ENCODE data around the gene ANKRD65. TPM values are rescaled to one million over a fixed set of nuclear protein-coding genes. Genes with fewer than 3 reads are reported as not detected.

Gene ANKRD65
- total RNA-seq, 4 donors from 2014 or later = 3.1 to 10.9 (median 6.2) TPM

DNA sequence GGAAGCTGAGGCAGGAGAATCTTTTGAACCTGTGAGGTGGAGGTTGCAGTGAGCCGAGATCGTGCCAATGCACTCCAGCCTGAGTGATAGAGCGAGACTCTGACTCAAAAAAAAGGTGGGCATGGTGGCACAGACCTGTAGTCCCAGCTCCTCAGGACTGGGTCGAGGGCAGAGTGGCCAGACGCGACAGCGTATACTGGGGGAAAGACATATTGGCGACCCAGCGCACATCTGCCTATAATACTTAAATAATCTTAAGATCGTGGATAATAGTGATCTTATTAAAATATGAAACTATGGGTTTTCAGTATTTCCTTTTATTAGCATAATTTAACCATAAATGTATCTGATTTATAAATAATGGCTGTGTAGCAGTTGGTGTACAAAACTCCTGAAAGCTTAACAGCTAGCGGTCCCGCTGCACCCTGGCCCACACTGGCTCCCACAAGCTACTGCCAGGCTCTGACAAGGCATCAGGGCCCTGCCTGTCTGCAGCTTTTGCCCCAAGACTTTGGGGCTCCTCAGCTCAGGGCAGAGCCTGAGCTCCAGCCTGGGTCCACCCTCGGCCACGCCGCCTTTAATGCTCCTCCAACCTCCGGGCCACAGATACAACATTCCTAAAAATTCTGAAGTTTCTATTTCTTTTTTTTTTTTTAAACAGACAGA is 43.4 kb downstream of the ANKRD65 start:
- DNase-seq (ENCODE audit: low spot score in 2 of 2) = no peak
- WGBS, 2 donors = 90 to 94% methylated on average over 16 of the region's 16 CpGs
- TF ChIP-seq, protein P1, sequence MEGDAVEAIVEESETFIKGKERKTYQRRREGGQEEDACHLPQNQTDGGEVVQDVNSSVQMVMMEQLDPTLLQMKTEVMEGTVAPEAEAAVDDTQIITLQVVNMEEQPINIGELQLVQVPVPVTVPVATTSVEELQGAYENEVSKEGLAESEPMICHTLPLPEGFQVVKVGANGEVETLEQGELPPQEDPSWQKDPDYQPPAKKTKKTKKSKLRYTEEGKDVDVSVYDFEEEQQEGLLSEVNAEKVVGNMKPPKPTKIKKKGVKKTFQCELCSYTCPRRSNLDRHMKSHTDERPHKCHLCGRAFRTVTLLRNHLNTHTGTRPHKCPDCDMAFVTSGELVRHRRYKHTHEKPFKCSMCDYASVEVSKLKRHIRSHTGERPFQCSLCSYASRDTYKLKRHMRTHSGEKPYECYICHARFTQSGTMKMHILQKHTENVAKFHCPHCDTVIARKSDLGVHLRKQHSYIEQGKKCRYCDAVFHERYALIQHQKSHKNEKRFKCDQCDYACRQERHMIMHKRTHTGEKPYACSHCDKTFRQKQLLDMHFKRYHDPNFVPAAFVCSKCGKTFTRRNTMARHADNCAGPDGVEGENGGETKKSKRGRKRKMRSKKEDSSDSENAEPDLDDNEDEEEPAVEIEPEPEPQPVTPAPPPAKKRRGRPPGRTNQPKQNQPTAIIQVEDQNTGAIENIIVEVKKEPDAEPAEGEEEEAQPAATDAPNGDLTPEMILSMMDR (IDR thresholded peaks at IDR 0.05) = no peak
- TF ChIP-seq POLR2A (IDR thresholded peaks at IDR 0.05) = no peak
- H3K4me3 ChIP-seq (ENCODE audit: low read depth, poor library complexity, severe bottlenecking) = no peak overlapping the region
- intact Hi-C loops (cut with DNase I; ENCODE audit: low total_unique reads) = no loop called here

DNA sequence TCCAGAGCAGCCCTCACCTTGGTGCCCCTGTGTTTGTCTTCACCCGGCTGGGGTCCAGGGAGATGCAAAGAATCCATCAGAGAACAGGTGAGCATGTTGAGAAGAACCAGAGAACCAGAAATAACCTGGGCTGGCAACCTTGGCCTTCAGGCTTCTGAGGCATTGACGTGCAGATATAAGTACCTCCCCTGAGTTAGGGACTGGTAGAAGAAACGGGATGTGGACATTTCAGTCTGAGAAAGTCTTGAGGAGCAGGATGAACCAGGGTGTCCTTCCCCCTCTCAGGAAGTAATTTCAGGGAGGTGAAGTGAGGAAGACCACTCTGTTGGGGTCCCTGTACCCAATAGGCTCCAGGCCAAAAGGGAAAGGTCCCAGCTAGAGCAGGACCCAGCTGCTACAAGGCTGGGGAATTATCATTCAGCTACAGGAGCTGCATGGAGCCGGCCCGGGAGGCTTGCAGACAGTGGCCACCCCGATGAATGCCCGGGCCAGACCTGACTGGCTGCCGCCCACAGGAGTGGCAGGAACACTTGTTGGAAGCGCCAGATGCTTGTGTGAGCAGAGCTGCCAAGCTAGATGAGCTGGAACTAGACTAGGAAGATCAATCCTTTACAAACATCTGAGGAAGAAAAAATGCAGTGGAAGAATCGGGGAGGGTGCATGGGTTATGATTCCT is 44.4 kb downstream of the ANKRD65 start:
- 73 to 83% methylated on average over 10 of the region's 10 CpGs for WGBS, 2 donors
- TF ChIP-seq, protein P1 (IDR thresholded peaks at IDR 0.05) = no peak
- no peak for TF ChIP-seq POLR2A (IDR thresholded peaks at IDR 0.05)
- DNase-seq (ENCODE audit: low spot score in 2 of 2) = no peak
- intact Hi-C loops (cut with DNase I; ENCODE audit: low total_unique reads) = no loop called here
- H3K4me3 ChIP-seq (ENCODE audit: low read depth, poor library complexity, severe bottlenecking) = no peak overlapping the region

DNA sequence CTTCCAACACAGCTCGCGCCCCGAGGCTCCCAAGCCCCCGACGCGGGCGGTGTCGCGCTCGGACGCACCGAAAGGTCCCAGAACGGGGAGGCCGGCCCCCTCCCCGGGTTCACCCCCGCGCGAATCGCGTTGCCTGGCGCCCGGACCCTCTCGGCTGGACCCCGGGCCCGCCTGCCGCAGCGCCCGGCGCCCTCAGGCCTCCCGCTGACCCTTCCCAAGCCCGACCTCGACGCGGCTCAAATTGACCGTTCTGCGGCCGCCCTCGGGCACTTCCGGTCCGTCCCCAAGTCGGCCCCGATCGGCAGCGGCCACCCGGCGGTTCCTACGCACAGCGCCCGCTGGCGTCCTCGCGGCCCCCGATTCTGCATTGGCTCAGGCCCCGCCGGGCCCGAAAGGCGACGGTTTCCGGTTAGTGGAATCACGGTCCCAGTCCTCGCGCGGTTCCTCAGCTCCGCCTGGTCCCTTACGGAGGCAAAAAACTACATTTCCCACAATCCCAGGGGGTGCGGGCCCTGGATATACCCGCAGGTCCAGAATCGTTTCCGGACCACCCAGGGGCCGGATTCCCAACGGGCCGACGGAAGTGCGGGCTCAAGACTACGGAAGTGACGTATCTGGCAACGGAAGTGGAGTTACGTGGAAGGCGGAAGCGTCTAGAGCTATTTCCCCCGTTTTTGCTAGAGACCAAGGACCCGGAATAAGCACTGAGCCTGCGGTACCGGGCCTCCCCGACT is 46.0 kb downstream of the ANKRD65 start, which contains the start of gene AURKAIP1:
TSS of gene AURKAIP1 (minus strand) at position 279 of the 734 bp plus-strand sequence. CDS start 451 bp downstream, outside the sequence.
- 0% methylated on average over 44 to 62 of the region's 85 CpGs for WGBS, 2 donors
- TF ChIP-seq POLR2A (IDR thresholded peaks at IDR 0.05) = no peak
- TF ChIP-seq, protein P1 (IDR thresholded peaks at IDR 0.05) = no peak
- H3K4me3 ChIP-seq (ENCODE audit: low read depth, poor library complexity, severe bottlenecking) = peak within 1 kb of the TSS; percentile 92
- intact Hi-C loops (cut with DNase I; ENCODE audit: low total_unique reads) = no loop called here
- DNase-seq (ENCODE audit: low spot score in 2 of 2) = peak; percentile 99

DNA sequence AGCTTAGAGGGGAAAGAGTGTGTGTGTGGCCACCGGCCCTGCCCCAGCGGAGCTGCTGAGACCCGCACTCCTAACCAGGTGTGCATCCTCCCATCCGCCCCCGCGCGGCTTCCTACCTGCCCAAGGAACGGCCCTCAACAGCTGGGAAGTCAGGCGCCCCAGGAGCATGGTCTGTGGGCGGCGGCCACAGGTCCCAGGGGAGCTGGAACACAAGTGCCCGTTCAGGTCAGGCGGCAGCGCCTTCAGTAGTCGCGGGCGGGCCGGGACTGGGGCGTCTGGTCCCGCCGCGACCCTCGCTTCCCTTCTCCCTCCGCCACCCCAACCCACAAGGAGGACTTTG is 46.5 kb downstream of the ANKRD65 start:
- DNase-seq (ENCODE audit: low spot score in 2 of 2) = no peak
- WGBS, 2 donors = 0 to 2% methylated on average over 16 to 18 of the region's 24 CpGs
- intact Hi-C loops (cut with DNase I; ENCODE audit: low total_unique reads) = no loop called here
- TF ChIP-seq POLR2A (IDR thresholded peaks at IDR 0.05) = no peak
- TF ChIP-seq, protein P1 (IDR thresholded peaks at IDR 0.05) = no peak
- peak overlapping the region; percentile 92 for H3K4me3 ChIP-seq (ENCODE audit: low read depth, poor library complexity, severe bottlenecking)

DNA sequence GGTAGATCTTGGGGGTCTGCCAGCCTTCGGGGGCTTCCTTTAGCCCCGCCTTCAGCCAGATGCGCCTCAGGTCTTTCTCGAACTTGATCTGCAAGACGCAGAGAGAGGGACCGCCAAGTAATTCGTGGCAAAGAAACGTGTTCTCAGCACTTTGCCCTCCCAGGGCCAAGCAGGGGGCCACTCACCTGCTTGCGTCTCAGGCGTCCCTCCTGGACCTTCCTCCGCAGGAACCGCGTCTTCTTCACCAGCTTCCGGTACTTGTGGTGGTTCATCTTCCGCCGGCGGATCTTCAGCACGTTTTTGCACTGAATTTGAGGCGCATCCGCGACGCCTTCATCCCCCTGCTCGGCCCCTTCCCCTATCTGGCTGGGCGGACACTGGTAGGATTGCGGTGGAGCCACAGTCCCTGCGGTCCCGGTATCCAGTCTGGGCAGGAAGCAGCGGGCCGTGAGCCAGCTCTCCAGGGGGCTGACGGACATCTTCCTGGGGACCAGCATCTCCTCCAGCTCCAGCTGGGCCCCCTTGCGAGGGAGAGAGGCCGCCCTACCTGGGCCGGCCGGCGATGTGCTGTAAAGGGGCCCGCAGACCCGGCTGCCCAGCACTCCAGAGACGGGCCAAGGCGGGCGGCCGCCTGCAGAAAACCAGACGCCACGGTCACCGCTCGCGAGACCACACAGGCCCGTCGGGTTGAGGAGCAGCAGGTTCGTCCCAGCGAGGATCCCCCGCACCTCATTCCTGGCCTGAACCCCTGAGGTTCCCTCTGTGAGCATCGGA is 47.1 kb downstream of the ANKRD65 start:
- no peak for TF ChIP-seq POLR2A (IDR thresholded peaks at IDR 0.05)
- TF ChIP-seq, protein P1 (IDR thresholded peaks at IDR 0.05) = no peak
- 44 to 51% methylated on average over 44 to 52 of the region's 52 CpGs for WGBS, 2 donors
- H3K4me3 ChIP-seq (ENCODE audit: low read depth, poor library complexity, severe bottlenecking) = peak overlapping the region; percentile 92
- intact Hi-C loops (cut with DNase I; ENCODE audit: low total_unique reads) = no loop called here
- DNase-seq (ENCODE audit: low spot score in 2 of 2) = no peak

Data from lower leg skin (tissue), 4 donors.